Body of pancreas (tissue), 4 donors: ENCODE results near the gene LCN12. TPM values are rescaled to one million over a fixed set of nuclear protein-coding genes. Genes with fewer than 3 reads are reported as not detected.
"Not testable (repeated sequence)": the region's sequence is repeated elsewhere in the genome, so short reads cannot be mapped to it uniquely, and the experiment has no call there.

Experiments used
- ATAC-seq: fragments of 150-250 bp; one replicate; pipeline ENCODE4 v1.9.1; 2016
- DNase-seq, 4 donors: peaks; one replicate each; pipeline ENCODE4 v3.0.0-alpha.2; 2019
- H3K27ac ChIP-seq, 4 donors: fragments of 200-600 bp; sonication (generic); 1 replicate in 3 of 4; 2 replicates in 1 of 4; pipeline versions ENCODE4 v1.5.1 to v1.6.1; 2016 to 2019; ENCODE audit warnings: mild to moderate bottlenecking in 1 of 4, mixed read lengths in 1 of 4, moderate library complexity in 1 of 4
- H3K27me3 ChIP-seq, 2 donors: fragments of 200-600 bp; sonication (generic); one replicate each; pipeline ENCODE4 v1.6.0; 2016; ENCODE audit warnings: mild to moderate bottlenecking in 1 of 2
- H3K36me3 ChIP-seq, 2 donors: fragments of 200-600 bp; sonication (generic); replicated peaks in 1 of 2; 2 replicates each; pipeline ENCODE4 v1.5.1; 2016; ENCODE audit warnings: low read depth in 2 of 2; ENCODE audit not compliant: insufficient read depth in 1 of 2
- H3K4me1 ChIP-seq: fragments of 200-600 bp; sonication (generic); one replicate; pipeline ENCODE4 v1.6.0; 2016
- H3K4me3 ChIP-seq, 2 donors: fragments of 200-600 bp; sonication (generic); 1 replicate in 1 of 2; 2 replicates in 1 of 2; pipeline ENCODE4 v1.5.1; 2016 to 2019
- H3K9me3 ChIP-seq, 3 donors: fragments of 200-600 bp; sonication (generic); 1 replicate in 2 of 3; 2 replicates in 1 of 3; pipeline ENCODE4 v1.5.1; 2016
- POLR2A ChIP-seq, 3 donors: fragments of 450-650 bp; IDR thresholded peaks; one replicate each; pipeline ENCODE4 v1.6.1; 2016; ENCODE audit warnings: antibody characterized with exemption in 3 of 3, mild to moderate bottlenecking in 2 of 3
- WGBS, 2 donors: methylation state at CpG; one replicate each; pipeline ENCODE4 v1.1.5; 2017; 5-methylcytosine and 5-hydroxymethylcytosine counted together
- intact Hi-C: fragments of 100-400 bp; cut with DNase I; formaldehyde crosslinking; loops from one replicate; pipeline ENCODE4 v1.15.1; 2023
- total RNA-seq, 2 donors: library from RNA; depleted of rRNA; stranded (reverse); fragments of >200 nt; gene quantifications; one replicate each; pipeline ENCODE4 v1.1.0, GENCODE V29; 2016
- TF ChIP-seq, protein P1 (sequence below), 7 experiments: fragments of 450-650 bp in 4 of 7; fragments of 200-600 bp in 3 of 7; sonication (generic) in 3 of 7; IDR thresholded peaks; one replicate each; pipeline ENCODE4 v1.5.1; 2016 to 2019; ENCODE audit warnings: antibody characterized with exemption in 7 of 7

The LCN12 gene
- total RNA-seq, 2 donors from 2014 or later: 1.3 to 4.9 TPM

DNA sequence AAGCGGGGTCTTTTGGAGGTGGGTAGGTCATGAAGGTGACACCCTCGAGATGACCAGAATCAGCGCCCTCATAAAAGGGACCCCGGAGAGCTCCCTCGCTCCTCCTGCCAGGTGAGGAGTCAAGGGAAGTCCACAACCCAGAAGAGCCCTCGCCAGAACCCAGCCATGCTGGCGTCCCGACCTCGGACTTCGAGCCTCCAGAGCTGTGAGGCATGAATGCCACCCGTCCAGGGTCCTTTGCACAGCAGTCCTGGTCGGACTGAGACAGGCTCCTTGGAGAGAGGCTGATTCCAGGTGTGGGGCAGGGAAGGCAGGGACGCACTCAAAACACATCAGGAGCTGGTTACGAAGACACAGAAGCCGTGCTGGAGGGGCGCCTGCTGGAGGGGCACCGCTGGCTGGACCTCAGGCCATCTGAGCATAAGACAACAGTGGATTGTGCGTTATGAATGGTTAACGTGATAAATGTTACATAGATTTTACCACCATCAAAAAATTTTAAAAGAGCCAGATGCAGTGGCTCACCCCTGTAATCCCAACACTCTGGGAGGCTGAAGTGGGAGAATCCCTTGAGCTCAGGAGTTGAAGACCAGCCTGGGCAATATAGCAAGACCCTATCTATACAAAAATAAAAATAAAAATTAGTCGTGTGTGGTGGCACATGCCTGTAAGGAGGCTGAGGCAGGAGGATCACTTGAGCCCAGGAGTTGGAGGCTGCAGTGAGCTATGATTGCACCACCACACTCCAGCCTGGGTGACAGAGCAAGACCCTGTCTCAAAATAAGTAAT is 50.0 kb downstream of the LCN12 start:
- Histone ChIP-seq H3K27me3 (no peaks in the 10 kb centered on the region), H3K4me1 (peaks cover under 1% of the 10 kb centered on the region), H3K9me3 (no peaks in the 10 kb centered on the region), H3K27ac (no peak overlapping the region), H3K4me3 (no peak overlapping the region), H3K36me3 (no peaks in the 10 kb centered on the region)
- WGBS, 2 donors: 68 to 74% methylated on average over 13 to 20 of the region's 20 CpGs
- TF ChIP-seq POLR2A (IDR thresholded peaks at IDR 0.05): no peak
- TF ChIP-seq, protein P1, sequence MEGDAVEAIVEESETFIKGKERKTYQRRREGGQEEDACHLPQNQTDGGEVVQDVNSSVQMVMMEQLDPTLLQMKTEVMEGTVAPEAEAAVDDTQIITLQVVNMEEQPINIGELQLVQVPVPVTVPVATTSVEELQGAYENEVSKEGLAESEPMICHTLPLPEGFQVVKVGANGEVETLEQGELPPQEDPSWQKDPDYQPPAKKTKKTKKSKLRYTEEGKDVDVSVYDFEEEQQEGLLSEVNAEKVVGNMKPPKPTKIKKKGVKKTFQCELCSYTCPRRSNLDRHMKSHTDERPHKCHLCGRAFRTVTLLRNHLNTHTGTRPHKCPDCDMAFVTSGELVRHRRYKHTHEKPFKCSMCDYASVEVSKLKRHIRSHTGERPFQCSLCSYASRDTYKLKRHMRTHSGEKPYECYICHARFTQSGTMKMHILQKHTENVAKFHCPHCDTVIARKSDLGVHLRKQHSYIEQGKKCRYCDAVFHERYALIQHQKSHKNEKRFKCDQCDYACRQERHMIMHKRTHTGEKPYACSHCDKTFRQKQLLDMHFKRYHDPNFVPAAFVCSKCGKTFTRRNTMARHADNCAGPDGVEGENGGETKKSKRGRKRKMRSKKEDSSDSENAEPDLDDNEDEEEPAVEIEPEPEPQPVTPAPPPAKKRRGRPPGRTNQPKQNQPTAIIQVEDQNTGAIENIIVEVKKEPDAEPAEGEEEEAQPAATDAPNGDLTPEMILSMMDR (IDR thresholded peaks at IDR 0.05): no peak
- intact Hi-C loops: no loop called here
- no peak for DNase-seq
- no peak for ATAC-seq

DNA sequence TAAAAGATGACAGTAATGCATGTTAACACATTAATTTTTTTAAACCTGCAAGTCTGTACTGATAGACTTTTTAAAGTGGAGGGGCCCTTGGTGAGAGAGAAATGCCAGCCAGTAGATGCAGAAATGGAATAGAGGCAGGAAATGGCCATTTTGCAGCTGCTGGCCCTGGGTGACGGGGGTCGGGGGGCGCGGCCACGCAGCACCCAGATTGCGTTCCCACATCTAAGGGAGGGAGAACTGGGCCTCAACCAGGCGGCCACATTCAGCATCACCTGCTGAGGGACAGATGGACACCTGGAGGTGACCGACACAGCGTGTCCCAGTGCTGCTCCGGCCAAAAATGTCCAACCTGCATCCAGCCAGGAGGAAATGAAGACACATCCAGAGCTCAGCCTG is 50.6 kb downstream of the LCN12 start:
- no peak overlapping the region for H3K27ac ChIP-seq
- no peak overlapping the region for H3K4me3 ChIP-seq
- intact Hi-C loops: no loop called here
- no peak for TF ChIP-seq POLR2A (IDR thresholded peaks at IDR 0.05)
- TF ChIP-seq, protein P1 (IDR thresholded peaks at IDR 0.05): no peak
- ATAC-seq (no peak), DNase-seq (no peak)
- no peaks in the 10 kb centered on the region for H3K27me3 ChIP-seq
- H3K4me1 ChIP-seq: no peaks in the 10 kb centered on the region
- no peaks in the 10 kb centered on the region for H3K36me3 ChIP-seq
- H3K9me3 ChIP-seq: no peaks in the 10 kb centered on the region
- WGBS, 2 donors: 62 to 83% methylated on average over 7 to 10 of the region's 10 CpGs

DNA sequence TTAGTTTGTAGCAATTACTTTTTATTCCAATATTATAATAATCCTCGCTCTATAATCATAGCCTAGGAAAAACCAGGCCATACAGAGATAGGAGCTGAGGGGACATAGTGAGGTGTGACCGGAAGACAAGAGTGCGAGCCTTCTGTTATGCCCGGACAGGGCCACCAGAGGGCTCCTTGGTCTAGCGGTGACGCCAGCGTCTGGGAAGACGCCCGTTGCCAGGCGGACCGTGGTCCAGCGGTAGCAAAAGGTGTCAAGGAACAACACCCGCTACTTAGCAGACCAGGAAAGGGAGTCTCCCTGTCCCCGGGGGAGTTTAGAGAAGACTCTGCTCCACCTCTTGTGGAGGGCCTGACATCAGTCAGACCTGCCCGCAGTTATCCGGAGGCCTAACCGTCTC is 52.2 kb downstream of the LCN12 start:
- H3K36me3 ChIP-seq, H3K27ac ChIP-seq, ATAC-seq, H3K4me1 ChIP-seq, H3K27me3 ChIP-seq, H3K9me3 ChIP-seq, H3K4me3 ChIP-seq, intact Hi-C loops: not testable (repeated sequence)
- TF ChIP-seq, protein P1 (IDR thresholded peaks at IDR 0.05): peak in 6 of 7 experiments; percentile 27 to 44 (median 38)
- 36 to 43% methylated on average over 16 to 17 of the region's 17 CpGs for WGBS, 2 donors
- peak in 1 of 4 donors; percentile 41 for DNase-seq

Other genes starting within 250 kb of the LCN12 start
- gene DIPK1B, start 239.7 kb upstream of the LCN12 start, total RNA-seq: 10 to 100 TPM in 1 of 2 donors, 1 to 10 TPM in 1; 2.0 to 25.7 TPM
- 1 to 10 TPM in 1 of 2 donors, under 1 TPM in 1; 0.78 to 4.6 TPM for gene LCN10, start 209.3 kb upstream of the LCN12 start, total RNA-seq
- gene LCN6, start 203.7 kb upstream of the LCN12 start, total RNA-seq: not detected
- gene LCN8, start 194.0 kb upstream of the LCN12 start, total RNA-seq: not detected
- not detected for gene LCN15, start 187.8 kb upstream of the LCN12 start, total RNA-seq
- gene TMEM141, start 160.9 kb upstream of the LCN12 start, total RNA-seq: 10 to 100 TPM; 45.1 to 52.1 TPM
- 10 to 100 TPM in 1 of 2 donors, 1 to 10 TPM in 1; 3.3 to 14.5 TPM for gene CCDC183, start 155.9 kb upstream of the LCN12 start, total RNA-seq
- gene RABL6, start 144.3 kb upstream of the LCN12 start, total RNA-seq: 10 to 100 TPM; 69.8 to 72.8 TPM
- gene AJM1, start 109.8 kb upstream of the LCN12 start, total RNA-seq: 10 to 100 TPM in 1 of 2 donors, 1 to 10 TPM in 1; 5.2 to 13.2 TPM
- 10 to 100 TPM; 60.6 to 65.6 TPM for gene PHPT1, start 102.9 kb upstream of the LCN12 start, total RNA-seq
- gene MAMDC4, start 99.9 kb upstream of the LCN12 start, total RNA-seq: 10 to 100 TPM in 1 of 2 donors, 1 to 10 TPM in 1; 6.5 to 25.7 TPM
- gene EDF1, start 86.0 kb upstream of the LCN12 start, total RNA-seq: 100 to 1,000 TPM; 196 to 238 TPM
- gene TRAF2, start 65.8 kb upstream of the LCN12 start, total RNA-seq: 10 to 100 TPM in 1 of 2 donors, 1 to 10 TPM in 1; 5.2 to 30.7 TPM
- gene FBXW5, start 7.5 kb upstream of the LCN12 start, total RNA-seq: 100 to 1,000 TPM; 156 to 161 TPM
- gene C8G, start 7.0 kb upstream of the LCN12 start, total RNA-seq: not detected
- gene PTGDS, start 25.2 kb downstream of the LCN12 start, total RNA-seq: 10 to 100 TPM; 17.8 to 48.0 TPM
- gene LCNL1, start 30.7 kb downstream of the LCN12 start, total RNA-seq: not detected
- gene PAXX, start 40.1 kb downstream of the LCN12 start, total RNA-seq: 10 to 100 TPM; 34.0 to 97.2 TPM
- gene CLIC3, start 44.3 kb downstream of the LCN12 start, total RNA-seq: 1 to 10 TPM in 1 of 2 donors, not detected in 1; 2.0 TPM
- gene ABCA2, start 76.0 kb downstream of the LCN12 start, total RNA-seq: 10 to 100 TPM; 28.7 to 29.6 TPM
- gene FUT7, start 79.8 kb downstream of the LCN12 start, total RNA-seq: not detected
- gene NPDC1, start 93.9 kb downstream of the LCN12 start, total RNA-seq: 100 to 1,000 TPM in 1 of 2 donors, 10 to 100 TPM in 1; 72.1 to 105 TPM
- gene ENTPD2, start 101.8 kb downstream of the LCN12 start, total RNA-seq: 1 to 10 TPM; 1.3 to 1.6 TPM
- under 1 TPM; 0.66 to 0.78 TPM for gene SAPCD2, start 118.3 kb downstream of the LCN12 start, total RNA-seq
- gene UAP1L1, start 125.2 kb downstream of the LCN12 start, total RNA-seq: 1 to 10 TPM; 7.8 to 8.2 TPM
- gene MAN1B1, start 134.7 kb downstream of the LCN12 start, total RNA-seq: 10 to 100 TPM; 32.6 to 34.2 TPM
- 100 to 1,000 TPM; 137 to 171 TPM for gene DPP7, start 162.5 kb downstream of the LCN12 start, total RNA-seq
- not detected for gene GRIN1, start 186.9 kb downstream of the LCN12 start, total RNA-seq
- 1 to 10 TPM in 1 of 2 donors, not detected in 1; 1.3 TPM for gene LRRC26, start 217.8 kb downstream of the LCN12 start, total RNA-seq
- gene TMEM210, start 219.8 kb downstream of the LCN12 start, total RNA-seq: not detected
- 10 to 100 TPM; 24.1 to 51.7 TPM for gene ANAPC2, start 236.3 kb downstream of the LCN12 start, total RNA-seq
- gene SSNA1, start 236.4 kb downstream of the LCN12 start, total RNA-seq: 10 to 100 TPM; 62.3 to 79.1 TPM
- 10 to 100 TPM; 90.0 to 91.3 TPM for gene TPRN, start 248.5 kb downstream of the LCN12 start, total RNA-seq